OCI-LY3 (cell line): Measurements from ENCODE around the gene ABI2.

ENCODE experiments used
- H2AFZ ChIP-seq: fragments of 200-600, 300-600 bp; shearing (Covaris generic); 2 replicates; pipeline ENCODE4 v1.6.0; 2014; ENCODE audit warnings: antibody characterized with exemption, low read depth, low read length
- H3K27ac ChIP-seq: fragments of 200-600, 300-600 bp; sonication (generic); 2 replicates; pipeline ENCODE4 v1.5.1; 2014; ENCODE audit warnings: mild to moderate bottlenecking, low read length, moderate library complexity, mixed read lengths
- H3K27me3 ChIP-seq: fragments of 200-600, 300-600 bp; sonication (generic); 2 replicates; pipeline ENCODE4 v1.6.1; 2014; ENCODE audit warnings: low read depth, low read length, mixed read lengths
- H3K36me3 ChIP-seq: fragments of 200-600, 300-600 bp; sonication (generic); replicated peaks from 2 replicates; pipeline ENCODE3; 2014; ENCODE audit warnings: low read depth, low read length, mixed read lengths
- H3K4me1 ChIP-seq: fragments of 300-600, 200-600 bp; sonication (generic); 2 replicates; pipeline ENCODE4 v1.6.1; 2014; ENCODE audit warnings: low read length, mixed read lengths
- H3K4me2 ChIP-seq: fragments of 200-600, 300-600 bp; sonication (generic); 2 replicates; pipeline ENCODE4 v1.6.1; 2014; ENCODE audit warnings: low read length, mixed read lengths
- H3K4me3 ChIP-seq: fragments of 300-600, 200-600 bp; sonication (generic); 2 replicates; pipeline ENCODE4 v1.5.1; 2014; ENCODE audit warnings: antibody characterized with exemption, mild to moderate bottlenecking, low read length, moderate library complexity
- H3K79me2 ChIP-seq: fragments of 300-600, 200-600 bp; shearing (Covaris generic); 2 replicates; pipeline ENCODE4 v1.6.1; 2014; ENCODE audit warnings: mild to moderate bottlenecking, low read length, mixed read lengths
- H3K9ac ChIP-seq: fragments of 300-600, 200-600 bp; shearing (Covaris generic); 2 replicates; pipeline ENCODE4 v1.6.0; 2014; ENCODE audit warnings: mild to moderate bottlenecking, low read length, moderate library complexity
- H3K9me3 ChIP-seq: fragments of 200-600, 300-600 bp; shearing (Covaris generic); 2 replicates; pipeline ENCODE4 v1.6.1; 2014; ENCODE audit warnings: low read length, mixed read lengths; ENCODE audit not compliant: insufficient read depth
- H4K20me1 ChIP-seq: fragments of 200-600, 300-600 bp; sonication (generic); 2 replicates; pipeline ENCODE4 v1.6.1; 2016; ENCODE audit warnings: low read length, mixed read lengths; ENCODE audit not compliant: insufficient read depth
- EZH2phosphoT487 ChIP-seq: fragments of 200-600 bp; shearing (Covaris generic); IDR thresholded peaks from 2 replicates; pipeline ENCODE4 v1.6.1; 2018; ENCODE audit warnings: antibody characterized with exemption, mixed run types, low read depth
- TF ChIP-seq, protein P1 (sequence below): fragments of 200-600, 300-600 bp; sonication (generic); IDR thresholded peaks from 2 replicates; pipeline ENCODE4 v1.5.1; 2014; ENCODE audit warnings: antibody characterized with exemption, low read length, low read depth

The ABI2 gene

DNA sequence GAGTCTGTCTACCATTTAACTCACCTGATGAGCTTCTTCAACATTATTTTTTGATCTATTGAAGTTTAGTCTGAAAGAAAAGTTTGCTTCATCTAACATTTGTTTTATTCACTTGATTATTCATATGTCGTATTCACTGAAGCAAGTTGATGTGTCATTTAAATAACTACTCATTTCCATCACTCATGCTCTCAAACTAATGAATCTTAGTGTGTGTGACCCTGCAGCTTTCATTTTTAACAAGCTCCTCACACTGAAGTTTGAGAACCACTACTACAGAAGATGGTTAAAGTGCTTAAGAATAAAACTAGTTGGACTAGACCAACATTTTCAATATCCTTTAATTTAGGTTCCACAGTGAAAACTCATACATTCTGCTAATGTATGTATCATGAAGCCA is 1.8 kb upstream of the ABI2 start:
- no peaks in the 10 kb centered on the region for H4K20me1 ChIP-seq
- H3K27me3 ChIP-seq, result no peaks in the 10 kb centered on the region
- no peak overlapping the region for H2AFZ ChIP-seq
- no peaks in the 10 kb centered on the region for H3K36me3 ChIP-seq
- no peaks in the 10 kb centered on the region for H3K9me3 ChIP-seq
- no peak for TF ChIP-seq EZH2phosphoT487
- TF ChIP-seq, protein P1, sequence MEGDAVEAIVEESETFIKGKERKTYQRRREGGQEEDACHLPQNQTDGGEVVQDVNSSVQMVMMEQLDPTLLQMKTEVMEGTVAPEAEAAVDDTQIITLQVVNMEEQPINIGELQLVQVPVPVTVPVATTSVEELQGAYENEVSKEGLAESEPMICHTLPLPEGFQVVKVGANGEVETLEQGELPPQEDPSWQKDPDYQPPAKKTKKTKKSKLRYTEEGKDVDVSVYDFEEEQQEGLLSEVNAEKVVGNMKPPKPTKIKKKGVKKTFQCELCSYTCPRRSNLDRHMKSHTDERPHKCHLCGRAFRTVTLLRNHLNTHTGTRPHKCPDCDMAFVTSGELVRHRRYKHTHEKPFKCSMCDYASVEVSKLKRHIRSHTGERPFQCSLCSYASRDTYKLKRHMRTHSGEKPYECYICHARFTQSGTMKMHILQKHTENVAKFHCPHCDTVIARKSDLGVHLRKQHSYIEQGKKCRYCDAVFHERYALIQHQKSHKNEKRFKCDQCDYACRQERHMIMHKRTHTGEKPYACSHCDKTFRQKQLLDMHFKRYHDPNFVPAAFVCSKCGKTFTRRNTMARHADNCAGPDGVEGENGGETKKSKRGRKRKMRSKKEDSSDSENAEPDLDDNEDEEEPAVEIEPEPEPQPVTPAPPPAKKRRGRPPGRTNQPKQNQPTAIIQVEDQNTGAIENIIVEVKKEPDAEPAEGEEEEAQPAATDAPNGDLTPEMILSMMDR, result no peak
- H3K79me2 ChIP-seq, result peaks cover 18% of the 10 kb centered on the region; the same call in 1 of the 2 replicates
- H3K4me2 ChIP-seq, result no peak overlapping the region
- no peak overlapping the region for H3K27ac ChIP-seq
- no peak overlapping the region for H3K4me3 ChIP-seq
- peaks cover 10% of the 10 kb centered on the region for H3K4me1 ChIP-seq
- H3K9ac ChIP-seq, result no peak overlapping the region

DNA sequence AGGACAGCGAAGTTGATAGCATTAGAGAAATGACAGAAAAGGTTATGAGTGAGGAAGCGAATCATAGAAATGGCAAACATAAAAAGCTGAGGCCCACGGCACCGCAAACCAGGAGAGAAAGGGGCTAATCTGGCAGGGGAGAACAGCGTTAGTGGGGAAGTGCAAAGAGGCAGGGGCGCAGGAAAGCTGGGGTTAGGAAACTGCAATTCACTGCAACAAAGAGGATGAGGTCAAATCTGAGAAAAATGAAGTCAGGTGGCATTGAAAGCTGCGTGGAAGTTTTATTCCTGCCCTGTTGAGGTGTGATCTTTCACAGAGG is 653 bp upstream of the ABI2 start:
- no peaks in the 10 kb centered on the region for H3K9me3 ChIP-seq
- H2AFZ ChIP-seq, result peak overlapping the region; percentile 81
- TF ChIP-seq EZH2phosphoT487, result no peak
- TF ChIP-seq, protein P1, result no peak
- H3K4me2 ChIP-seq, result peak overlapping the region; percentile 84
- H3K9ac ChIP-seq, result peak overlapping the region; percentile 63
- peaks cover 10% of the 10 kb centered on the region for H3K4me1 ChIP-seq
- H3K27ac ChIP-seq, result no peak overlapping the region
- peak overlapping the region; percentile 86 for H3K4me3 ChIP-seq
- H4K20me1 ChIP-seq, result no peaks in the 10 kb centered on the region
- peaks cover 18% of the 10 kb centered on the region; the same call in 1 of the 2 replicates for H3K79me2 ChIP-seq
- H3K36me3 ChIP-seq, result no peaks in the 10 kb centered on the region
- no peaks in the 10 kb centered on the region for H3K27me3 ChIP-seq

DNA sequence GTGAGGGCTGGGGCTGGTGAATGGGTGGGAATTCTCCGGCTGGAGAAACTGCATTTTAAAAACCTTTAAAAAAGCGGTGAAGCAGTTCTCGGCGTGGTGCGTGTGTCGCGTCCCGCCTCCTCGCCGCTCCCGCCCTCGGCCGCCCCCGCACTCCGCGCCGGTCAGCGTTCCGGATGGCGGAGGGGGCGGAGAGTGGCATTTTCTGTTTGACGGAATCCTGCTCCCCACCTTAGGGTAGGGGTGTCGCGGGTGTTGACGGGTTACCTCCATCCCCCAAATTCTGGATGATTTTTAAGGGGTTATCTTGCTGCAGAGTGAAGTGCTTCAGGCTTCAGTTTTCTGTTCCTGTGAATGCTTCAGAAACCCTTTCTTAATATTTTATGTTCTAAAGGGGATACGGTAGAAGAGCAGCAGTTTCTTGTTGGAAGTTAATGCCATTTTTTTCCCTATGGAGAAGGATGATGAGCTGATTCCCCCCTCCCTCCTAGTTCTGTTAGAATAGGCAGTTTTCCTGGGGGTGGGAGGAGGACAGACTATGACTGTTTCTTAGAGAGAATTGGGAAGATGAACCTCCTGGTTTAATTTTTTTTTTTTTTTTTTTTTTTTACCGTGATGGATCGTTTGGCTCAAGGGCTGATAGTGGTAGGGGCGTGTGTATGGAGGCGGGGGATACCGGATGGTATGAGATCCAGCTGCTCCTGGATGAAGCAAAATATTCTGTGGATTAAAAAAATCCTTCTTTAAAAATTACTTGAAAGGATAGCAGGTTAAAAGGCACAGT is 756 bp downstream of the ABI2 start:
- H4K20me1 ChIP-seq, result no peaks in the 10 kb centered on the region
- peaks cover 18% of the 10 kb centered on the region; the same call in 1 of the 2 replicates for H3K79me2 ChIP-seq
- H3K4me2 ChIP-seq, result peak overlapping the region; percentile 84
- H3K9ac ChIP-seq, result peak overlapping the region; percentile 63
- H3K4me3 ChIP-seq, result peak overlapping the region; percentile 86
- H3K27me3 ChIP-seq, result no peaks in the 10 kb centered on the region
- TF ChIP-seq EZH2phosphoT487, result no peak
- H3K4me1 ChIP-seq, result peaks cover 10% of the 10 kb centered on the region
- H3K36me3 ChIP-seq, result no peaks in the 10 kb centered on the region
- peak overlapping the region; percentile 79 for H2AFZ ChIP-seq
- H3K27ac ChIP-seq, result 0 out of 2 replicates have a peak overlapping the region, but pooled peaks have one; percentile 2
- no peaks in the 10 kb centered on the region for H3K9me3 ChIP-seq

DNA sequence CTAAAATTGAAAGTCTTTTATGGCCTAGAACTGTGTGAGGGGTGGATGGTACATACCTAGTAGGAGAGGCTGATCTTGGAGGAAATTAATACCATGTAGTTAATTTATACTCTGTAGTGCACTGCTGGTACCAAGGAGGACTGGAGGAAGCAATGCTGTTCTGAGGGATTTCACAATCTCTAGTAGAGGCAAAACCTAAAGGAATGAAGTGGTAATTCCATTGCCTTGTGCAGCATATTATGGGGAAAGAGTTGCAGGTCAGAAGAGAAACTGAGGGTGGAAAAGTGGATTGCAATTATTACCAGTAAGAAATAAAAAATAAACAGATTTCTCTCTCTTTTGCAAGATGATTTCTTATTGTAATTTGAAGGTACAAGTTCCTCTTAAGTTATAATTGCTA is 2.2 kb downstream of the ABI2 start:
- H3K27me3 ChIP-seq, result no peaks in the 10 kb centered on the region
- peaks cover 18% of the 10 kb centered on the region; the same call in 1 of the 2 replicates for H3K79me2 ChIP-seq
- H3K27ac ChIP-seq, result no peak overlapping the region
- H4K20me1 ChIP-seq, result no peaks in the 10 kb centered on the region
- H2AFZ ChIP-seq, result no peak overlapping the region
- H3K9ac ChIP-seq, result no peak overlapping the region
- H3K9me3 ChIP-seq, result no peaks in the 10 kb centered on the region
- H3K4me2 ChIP-seq, result no peak overlapping the region
- peaks cover 10% of the 10 kb centered on the region for H3K4me1 ChIP-seq
- no peak overlapping the region for H3K4me3 ChIP-seq
- H3K36me3 ChIP-seq, result no peaks in the 10 kb centered on the region
- no peak for TF ChIP-seq EZH2phosphoT487
- TF ChIP-seq, protein P1, result no peak
